Ascending aorta (tissue), 2 donors: ENCODE measurements around the gene PHKA2. TPM values are rescaled to one million over a fixed set of nuclear protein-coding genes. Genes with fewer than 3 reads are reported as not detected.

Experiments used
- DNase-seq, 2 donors: peaks; one replicate each; pipeline ENCODE4 v3.0.0-alpha.2; 2019; ENCODE audit warnings: low spot score in 2 of 2
- H3K27ac ChIP-seq, 2 donors: fragments of 200-600 bp; sonication (generic); one replicate each; pipeline ENCODE4 v1.5.1; 2016 to 2017; ENCODE audit warnings: mild to moderate bottlenecking in 1 of 2
- H3K27me3 ChIP-seq: fragments of 200-600 bp; sonication (generic); one replicate; pipeline ENCODE4 v1.5.1; 2017
- H3K36me3 ChIP-seq, 2 donors: fragments of 200-600 bp; sonication (generic); one replicate each; pipeline ENCODE4 v1.5.1; 2016
- H3K4me1 ChIP-seq, 2 donors: fragments of 200-600 bp; sonication (generic); one replicate each; pipeline ENCODE4 v1.5.1; 2016 to 2017; ENCODE audit warnings: mild to moderate bottlenecking in 1 of 2
- H3K4me3 ChIP-seq, 2 donors: fragments of 200-600 bp; sonication (generic); one replicate each; pipeline ENCODE4 v1.5.1; 2016 to 2017; ENCODE audit warnings: mild to moderate bottlenecking in 1 of 2
- H3K9me3 ChIP-seq, 2 donors: fragments of 200-600 bp; sonication (generic); one replicate each; pipeline ENCODE4 v1.5.1; 2016
- CTCF ChIP-seq, 3 experiments: fragments of 200-600 bp in 2 of 3; fragments of 450-650 bp in 1 of 3; sonication (generic) in 2 of 3; IDR thresholded peaks; one replicate each; pipeline ENCODE4 v1.5.1; 2016 to 2019; ENCODE audit warnings: antibody characterized with exemption in 3 of 3, mild to moderate bottlenecking in 1 of 3, moderate library complexity in 1 of 3
- intact Hi-C: fragments of 100-400 bp; cut with DNase I; formaldehyde crosslinking; loops from one replicate; pipeline ENCODE4 v1.15.1; 2023
- total RNA-seq: library from RNA; depleted of rRNA; stranded (reverse); fragments of >200 nt; gene quantifications from one replicate; pipeline ENCODE4 v1.1.0, GENCODE V29; 2016

PHKA2 gene
- total RNA-seq, 1 donor from 2014 or later: 16.0 TPM

GRCh38 chrX:18920079-18920478 is 63.8 kb downstream of the PHKA2 start:
- intact Hi-C loops: no loop called here
- peaks cover 0 to 5% of the 10 kb centered on the region in 2 donors for H3K9me3 ChIP-seq
- no peak for DNase-seq
- H3K27me3 ChIP-seq: no peaks in the 10 kb centered on the region
- no peak for TF ChIP-seq CTCF (IDR thresholded peaks at IDR 0.05)
- H3K27ac ChIP-seq: peak overlapping the region in 1 of 2 donors; percentile 61
- no peak overlapping the region for H3K4me3 ChIP-seq
- peaks cover 9 to 17% of the 10 kb centered on the region in 2 donors for H3K36me3 ChIP-seq
- H3K4me1 ChIP-seq: no peaks in the 10 kb centered on the region

- intact Hi-C loops: no loop called here
- Histone ChIP-seq H3K4me1 (no peaks in the 10 kb centered on the region), H3K36me3 (peaks cover 9 to 21% of the 10 kb centered on the region in 2 donors), H3K9me3 (peaks cover 0 to 5% of the 10 kb centered on the region in 2 donors), H3K4me3 (no peak overlapping the region), H3K27me3 (no peaks in the 10 kb centered on the region), H3K27ac (no peak overlapping the region)
- no peak for DNase-seq
- TF ChIP-seq CTCF (IDR thresholded peaks at IDR 0.05): no peak
These were observed 66.1 kb downstream of the PHKA2 start for GRCh38 chrX:18917831-18918230.

GRCh38 chrX:18906286-18906685 is 77.6 kb downstream of the PHKA2 start:
- Histone ChIP-seq H3K4me3 (no peak overlapping the region), H3K27me3 (no peaks in the 10 kb centered on the region), H3K9me3 (no peaks in the 10 kb centered on the region), H3K4me1 (no peaks in the 10 kb centered on the region), H3K36me3 (peaks cover 2 to 13% of the 10 kb centered on the region in 2 donors), H3K27ac (no peak overlapping the region)
- TF ChIP-seq CTCF (IDR thresholded peaks at IDR 0.05): no peak
- DNase-seq: no peak
- intact Hi-C loops: no loop called here

- Histone ChIP-seq H3K4me3 (no peak overlapping the region), H3K27ac (no peak overlapping the region), H3K36me3 (peaks cover 0 to 3% of the 10 kb centered on the region in 2 donors), H3K9me3 (no peaks in the 10 kb centered on the region), H3K27me3 (no peaks in the 10 kb centered on the region), H3K4me1 (peaks cover 0 to 7% of the 10 kb centered on the region in 2 donors)
- intact Hi-C loops: no loop called here
- no peak for TF ChIP-seq CTCF (IDR thresholded peaks at IDR 0.05)
- no peak for DNase-seq
These were observed 83.4 kb downstream of the PHKA2 start for GRCh38 chrX:18900401-18900976.

GRCh38 chrX:18899796-18900380 is 84.0 kb downstream of the PHKA2 start:
- Histone ChIP-seq H3K36me3 (peaks cover 0 to 3% of the 10 kb centered on the region in 2 donors), H3K4me3 (no peak overlapping the region), H3K27ac (no peak overlapping the region), H3K4me1 (peaks cover 0 to 8% of the 10 kb centered on the region in 2 donors), H3K27me3 (no peaks in the 10 kb centered on the region), H3K9me3 (no peaks in the 10 kb centered on the region)
- TF ChIP-seq CTCF (IDR thresholded peaks at IDR 0.05): peak in 1 of 3 experiments; percentile 36
- intact Hi-C loops: no loop called here
- DNase-seq: no peak
